Activated CD8-positive, alpha-beta memory T cell treated with anti-CD3 and anti-CD28 coated beads, Interleukin-2, amount 50 U/mL, for 24 hours (primary cell): ENCODE measurements around the gene VEGFA.

Experiments used
- DNase-seq: peaks from one replicate; pipeline ENCODE4 v3.0.0-alpha.2; 2020; ENCODE audit errors: extremely low read depth

Gene VEGFA

GRCh38 chr6:43821101-43821886 lies 51.3 kb downstream of the VEGFA start:
- no peak for DNase-seq

GRCh38 chr6:43823390-43823789 lies 53.4 kb downstream of the VEGFA start:
- no peak for DNase-seq

- DNase-seq, result no peak
Measured at GRCh38 chr6:43823879-43824702, 54.1 kb downstream of the VEGFA start.

- DNase-seq, result no peak
Measured at GRCh38 chr6:43824703-43825064, 54.7 kb downstream of the VEGFA start.

- DNase-seq, result no peak
Measured at GRCh38 chr6:43825187-43826115, 55.4 kb downstream of the VEGFA start.

GRCh38 chr6:43826730-43827129 lies 56.7 kb downstream of the VEGFA start:
- no peak for DNase-seq

GRCh38 chr6:43827898-43828297 lies 57.9 kb downstream of the VEGFA start:
- no peak for DNase-seq

GRCh38 chr6:43828711-43829110 lies 58.7 kb downstream of the VEGFA start:
- no peak for DNase-seq

GRCh38 chr6:43829470-43829869 lies 59.5 kb downstream of the VEGFA start:
- DNase-seq, result no peak

GRCh38 chr6:43830775-43831174 lies 60.8 kb downstream of the VEGFA start:
- DNase-seq, result no peak

GRCh38 chr6:43831191-43831590 lies 61.2 kb downstream of the VEGFA start:
- DNase-seq, result no peak

- no peak for DNase-seq
Measured at GRCh38 chr6:43833223-43833995, 63.4 kb downstream of the VEGFA start.

- no peak for DNase-seq
Measured at GRCh38 chr6:43833996-43834390, 64.0 kb downstream of the VEGFA start.

GRCh38 chr6:43834528-43835155 lies 64.6 kb downstream of the VEGFA start:
- no peak for DNase-seq

GRCh38 chr6:43835872-43836419 lies 65.9 kb downstream of the VEGFA start:
- no peak for DNase-seq
